ENCODE results near the gene AXIN2. TPM values are rescaled to one million over a fixed set of nuclear protein-coding genes. Genes with fewer than 3 reads are reported as not detected.
A peak's percentile ranks its signal among the peaks of the same experiment; 100 is the strongest.

AXIN2 gene
- total and polyA plus RNA-seq, 11 donors: 5.6 to 24.0 (median 12.9) TPM

DNA sequence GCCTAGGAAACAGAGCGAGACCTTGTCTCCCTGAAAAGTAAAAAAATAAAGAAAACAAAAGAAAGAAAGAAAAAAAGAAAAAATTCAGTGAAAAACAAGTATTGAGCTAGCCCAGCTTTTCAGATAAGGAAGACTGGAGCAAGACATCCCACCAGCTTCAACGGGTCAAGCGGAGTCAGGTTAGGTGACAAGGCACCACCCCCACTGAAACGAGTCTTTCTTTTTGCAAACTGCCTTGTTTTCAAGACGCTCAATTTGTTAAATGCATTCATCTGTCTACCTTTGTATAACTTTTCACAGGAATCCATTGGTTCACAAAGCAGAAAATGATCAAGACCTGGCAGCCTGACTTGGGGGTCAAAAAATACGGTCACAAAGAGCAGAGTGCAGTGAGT lies 10.7 kb upstream of the AXIN2 start:
- ATAC-seq (no peak), DNase-seq (no peak)
- no peak overlapping the region for H3K27ac ChIP-seq
- no peaks in the 10 kb centered on the region for H3K27me3 ChIP-seq
- 64 to 70% (median 68%) methylated on average over 6 of the region's 6 CpGs for WGBS, 4 donors
- TF ChIP-seq, protein P1, sequence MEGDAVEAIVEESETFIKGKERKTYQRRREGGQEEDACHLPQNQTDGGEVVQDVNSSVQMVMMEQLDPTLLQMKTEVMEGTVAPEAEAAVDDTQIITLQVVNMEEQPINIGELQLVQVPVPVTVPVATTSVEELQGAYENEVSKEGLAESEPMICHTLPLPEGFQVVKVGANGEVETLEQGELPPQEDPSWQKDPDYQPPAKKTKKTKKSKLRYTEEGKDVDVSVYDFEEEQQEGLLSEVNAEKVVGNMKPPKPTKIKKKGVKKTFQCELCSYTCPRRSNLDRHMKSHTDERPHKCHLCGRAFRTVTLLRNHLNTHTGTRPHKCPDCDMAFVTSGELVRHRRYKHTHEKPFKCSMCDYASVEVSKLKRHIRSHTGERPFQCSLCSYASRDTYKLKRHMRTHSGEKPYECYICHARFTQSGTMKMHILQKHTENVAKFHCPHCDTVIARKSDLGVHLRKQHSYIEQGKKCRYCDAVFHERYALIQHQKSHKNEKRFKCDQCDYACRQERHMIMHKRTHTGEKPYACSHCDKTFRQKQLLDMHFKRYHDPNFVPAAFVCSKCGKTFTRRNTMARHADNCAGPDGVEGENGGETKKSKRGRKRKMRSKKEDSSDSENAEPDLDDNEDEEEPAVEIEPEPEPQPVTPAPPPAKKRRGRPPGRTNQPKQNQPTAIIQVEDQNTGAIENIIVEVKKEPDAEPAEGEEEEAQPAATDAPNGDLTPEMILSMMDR (IDR thresholded peaks at IDR 0.05): no peak
- TF ChIP-seq POLR2A (IDR thresholded peaks at IDR 0.05): no peak
- H3K36me3 ChIP-seq: no peaks in the 10 kb centered on the region
- H3K4me3 ChIP-seq: no peak overlapping the region
- no peaks in the 10 kb centered on the region for H3K9me3 ChIP-seq
- no peaks in the 10 kb centered on the region for H3K4me1 ChIP-seq
- intact Hi-C loops (cut with DNase I): no loop called here

DNA sequence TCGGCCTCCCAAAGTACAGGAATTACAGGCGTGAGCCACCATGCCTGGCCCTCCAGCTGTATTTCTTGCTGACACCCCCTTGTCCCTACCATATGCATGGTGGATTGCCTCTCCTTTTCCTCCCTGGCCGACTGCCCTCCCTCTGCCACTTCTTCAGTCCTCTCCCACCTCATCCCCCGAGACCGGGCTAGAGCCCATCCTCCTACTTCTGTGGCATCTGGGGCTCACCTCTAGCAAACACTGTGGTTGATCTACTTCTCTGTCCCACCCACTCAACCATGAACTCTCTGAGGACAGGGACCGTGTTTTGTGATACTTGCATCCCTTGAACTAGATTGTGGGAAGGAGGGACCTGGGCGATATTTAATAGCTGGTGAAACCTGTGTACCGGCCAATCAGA lies 7.5 kb upstream of the AXIN2 start:
- Histone ChIP-seq H3K27ac (no peak overlapping the region), H3K9me3 (no peaks in the 10 kb centered on the region), H3K27me3 (no peaks in the 10 kb centered on the region), H3K36me3 (no peaks in the 10 kb centered on the region), H3K4me1 (peaks cover 0 to 12% (median 6%) of the 10 kb centered on the region in 12 donors), H3K4me3 (no peak overlapping the region)
- ATAC-seq (no peak), DNase-seq (no peak)
- TF ChIP-seq POLR2A (IDR thresholded peaks at IDR 0.05): no peak
- TF ChIP-seq, protein P1 (IDR thresholded peaks at IDR 0.05): no peak
- intact Hi-C loops (cut with DNase I): loop anchor here in 3 of 10 donors (10.0 kb wide), 3 partner anchors 166 to 606 kb away; no protein-coding TSS in a partner anchor
- WGBS, 4 donors: 90 to 94% (median 92%) methylated on average over 7 to 8 of the region's 8 CpGs

DNA sequence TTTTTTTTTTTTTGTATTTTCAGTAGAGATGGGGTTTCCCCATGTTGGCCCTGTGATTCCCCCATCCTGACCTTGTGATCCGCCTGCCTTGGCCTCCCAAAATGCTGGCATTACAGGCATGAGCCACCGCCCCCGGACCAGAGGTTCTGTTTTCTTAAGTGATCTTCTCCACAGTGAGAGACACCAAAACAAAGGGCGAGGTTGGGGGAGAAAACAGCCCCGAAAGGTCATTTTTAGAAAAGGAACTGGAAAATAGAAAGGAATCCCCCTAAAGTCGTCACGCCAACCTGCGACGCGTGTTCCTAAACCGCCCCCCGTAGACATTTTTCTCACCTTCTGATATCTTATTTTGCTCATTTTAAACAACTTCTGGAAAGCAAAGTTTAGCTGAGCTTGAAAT lies 6.1 kb upstream of the AXIN2 start:
- Histone ChIP-seq H3K36me3 (no peaks in the 10 kb centered on the region), H3K4me1 (peaks cover 0 to 12% (median 6%) of the 10 kb centered on the region in 12 donors), H3K9me3 (no peaks in the 10 kb centered on the region), H3K27me3 (no peaks in the 10 kb centered on the region), H3K4me3 (no peak overlapping the region), H3K27ac (no peak overlapping the region)
- intact Hi-C loops (cut with DNase I): loop anchor here in 3 of 10 donors (10.0 kb wide), 3 partner anchors 167 to 607 kb away; no protein-coding TSS in a partner anchor
- DNase-seq (no peak), ATAC-seq (no peak)
- TF ChIP-seq, protein P1 (IDR thresholded peaks at IDR 0.05): no peak
- TF ChIP-seq POLR2A (IDR thresholded peaks at IDR 0.05): no peak
- 94 to 96% (median 95%) methylated on average over 12 of the region's 12 CpGs for WGBS, 4 donors

DNA sequence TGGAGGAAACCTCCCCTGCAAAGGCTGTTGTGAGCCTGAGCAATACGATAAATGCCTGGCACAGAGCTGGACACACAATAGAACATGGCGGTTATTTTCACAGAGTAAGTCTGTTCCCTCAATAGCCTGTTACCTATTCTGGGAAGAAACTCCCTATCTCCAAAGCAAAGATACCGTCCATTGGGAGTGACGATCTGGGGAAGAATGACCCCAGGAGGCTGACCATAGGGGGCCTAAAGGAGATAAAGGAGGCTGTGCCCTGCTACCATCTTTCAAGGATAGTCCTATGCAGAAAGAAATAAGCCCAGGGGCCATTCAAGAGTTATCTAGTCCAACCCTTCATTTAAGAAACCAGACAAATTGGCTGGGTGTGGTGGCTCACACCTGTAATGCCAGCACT lies 4.1 kb upstream of the AXIN2 start:
- H3K27me3 ChIP-seq: peaks cover 0 to 6% (median 0%) of the 10 kb centered on the region in 9 donors
- intact Hi-C loops (cut with DNase I): loop anchor here in 3 of 10 donors (10.0 kb wide), 3 partner anchors 169 to 609 kb away; no protein-coding TSS in a partner anchor
- H3K9me3 ChIP-seq: no peaks in the 10 kb centered on the region
- no peak for ATAC-seq
- peak overlapping the region in 2 of 12 donors; percentile 45 to 78 for H3K27ac ChIP-seq
- no peaks in the 10 kb centered on the region for H3K36me3 ChIP-seq
- no peak for DNase-seq
- no peak overlapping the region for H3K4me3 ChIP-seq
- 79 to 83% (median 82%) methylated on average over 4 of the region's 4 CpGs for whole genome bisulfite sequencing, 4 donors
- peaks cover 0 to 19% (median 10%) of the 10 kb centered on the region in 12 donors for H3K4me1 ChIP-seq
- TF ChIP-seq POLR2A (IDR thresholded peaks at IDR 0.05): no peak
- TF ChIP-seq, protein P1 (IDR thresholded peaks at IDR 0.05): no peak
